Type B pancreatic cell (in vitro differentiated cells): Measurements from ENCODE around the gene QRFP. TPM values are rescaled to one million over a fixed set of nuclear protein-coding genes. Genes with fewer than 3 reads are reported as not detected.
A peak's percentile ranks its signal among the peaks of the same experiment; 100 is the strongest.

Experiments used
- DNase-seq: peaks from one replicate; pipeline ENCODE4 v3.0.0; 2021; ENCODE audit warnings: mixed read lengths; ENCODE audit not compliant: unreplicated experiment; ENCODE audit errors: extremely low spot score
- H3K27ac Mint-ChIP-seq: 2 replicates; pipeline ENCODE4 v1.8.0; 2021; ENCODE audit warnings: mild to moderate bottlenecking, mixed read lengths
- H3K27me3 Mint-ChIP-seq: 2 replicates; pipeline ENCODE4 v1.8.0; 2021; ENCODE audit warnings: mixed read lengths
- H3K36me3 Mint-ChIP-seq: 2 replicates; pipeline ENCODE4 v1.8.0; 2021; ENCODE audit warnings: mixed read lengths
- H3K4me1 Mint-ChIP-seq: one replicate; pipeline ENCODE4 v1.8.0; 2021; ENCODE audit warnings: mixed read lengths; ENCODE audit not compliant: unreplicated experiment
- H3K4me3 Mint-ChIP-seq: 2 replicates; pipeline ENCODE4 v1.8.0; 2021; ENCODE audit warnings: mild to moderate bottlenecking, mixed read lengths
- H3K9me3 Mint-ChIP-seq: 2 replicates; pipeline ENCODE4 v1.8.0; 2021; ENCODE audit warnings: mixed read lengths
- CTCF ChIP-seq: fragments of 200-600 bp; sonication (generic); conservative IDR thresholded peaks from 2 replicates; pipeline ENCODE4 v1.5.0; 2021; ENCODE audit warnings: antibody characterized with exemption, mild to moderate bottlenecking
- total RNA-seq: library from RNA; stranded (reverse); gene quantifications from 2 replicates; pipeline ENCODE4 v1.2.1, GENCODE V29; 2021; ENCODE audit warnings: low replicate concordance

Gene QRFP
- total RNA-seq, 1 donor from 2014 or later = not detected

GRCh38 chr9:130932255-130933079 is 35.9 kb upstream of the QRFP start:
- no peak for DNase-seq
- no peak overlapping the region for H3K4me3 Mint-ChIP-seq
- H3K27me3 Mint-ChIP-seq = peaks cover 44% of the 10 kb centered on the region
- peak; percentile 14 for TF ChIP-seq CTCF
- H3K36me3 Mint-ChIP-seq = no peaks in the 10 kb centered on the region
- H3K27ac Mint-ChIP-seq = no peak overlapping the region
- H3K9me3 Mint-ChIP-seq = no peaks in the 10 kb centered on the region
- H3K4me1 Mint-ChIP-seq = peaks cover 30% of the 10 kb centered on the region

GRCh38 chr9:130931508-130932254 is 35.1 kb upstream of the QRFP start:
- no peaks in the 10 kb centered on the region for H3K36me3 Mint-ChIP-seq
- H3K27ac Mint-ChIP-seq = no peak overlapping the region
- no peaks in the 10 kb centered on the region for H3K9me3 Mint-ChIP-seq
- H3K27me3 Mint-ChIP-seq = peaks cover 36% of the 10 kb centered on the region
- H3K4me3 Mint-ChIP-seq = no peak overlapping the region
- DNase-seq = no peak
- TF ChIP-seq CTCF = no peak
- peaks cover 26% of the 10 kb centered on the region for H3K4me1 Mint-ChIP-seq

GRCh38 chr9:130930804-130931349 is 34.3 kb upstream of the QRFP start:
- TF ChIP-seq CTCF = no peak
- no peak for DNase-seq
- Mint-ChIP-seq H3K4me3 (no peak overlapping the region), H3K9me3 (no peaks in the 10 kb centered on the region), H3K27ac (no peak overlapping the region), H3K27me3 (peaks cover 28% of the 10 kb centered on the region), H3K36me3 (no peaks in the 10 kb centered on the region), H3K4me1 (peaks cover 25% of the 10 kb centered on the region)

GRCh38 chr9:130930132-130930803 is 33.7 kb upstream of the QRFP start:
- Mint-ChIP-seq H3K27ac (no peak overlapping the region), H3K4me1 (peaks cover 27% of the 10 kb centered on the region), H3K27me3 (peaks cover 25% of the 10 kb centered on the region), H3K9me3 (no peaks in the 10 kb centered on the region), H3K36me3 (no peaks in the 10 kb centered on the region), H3K4me3 (no peak overlapping the region)
- DNase-seq = no peak
- TF ChIP-seq CTCF = no peak

GRCh38 chr9:130929571-130930038 is 33.0 kb upstream of the QRFP start:
- H3K36me3 Mint-ChIP-seq = no peaks in the 10 kb centered on the region
- H3K9me3 Mint-ChIP-seq = no peaks in the 10 kb centered on the region
- H3K27ac Mint-ChIP-seq = no peak overlapping the region
- no peak overlapping the region for H3K4me3 Mint-ChIP-seq
- H3K27me3 Mint-ChIP-seq = peaks cover 18% of the 10 kb centered on the region
- no peak for DNase-seq
- no peak for TF ChIP-seq CTCF
- H3K4me1 Mint-ChIP-seq = peaks cover 23% of the 10 kb centered on the region
